ENCODE measurements around the gene HMCN1. TPM values are rescaled to one million over a fixed set of nuclear protein-coding genes. Genes with fewer than 3 reads are reported as not detected.

Gene HMCN1
- 0.02 to 0.27 TPM (median 0.03 TPM) in 5 replicates for total RNA-seq (2022; extraction: Qiagen RNA extraction; ENCODE audit: low read depth)

GRCh38 chr1:185733818-185734735 is at the start of gene HMCN1:
HMCN1 (plus strand) TSS chr1:185734391; CDS start chr1:185734780, 389 bp downstream.

Data from A549 treated with RU486 at 1 μM for 4 hours (cell line).